H9 (cell line): Measurements from ENCODE around the gene CDH4. TPM values are rescaled to one million over a fixed set of nuclear protein-coding genes. Genes with fewer than 3 reads are reported as not detected.

ENCODE experiments used
- DNase-seq: peaks from one replicate; pipeline ENCODE4 v3.0.0-alpha.2; 2017
- H2AFZ ChIP-seq: one replicate; pipeline ENCODE4 v1.6.1; 2013; ENCODE audit warnings: mild to moderate bottlenecking, low read length, control low read depth, moderate library complexity
- H2AK5ac ChIP-seq: 2 replicates; pipeline ENCODE4 v1.6.1; 2013; ENCODE audit warnings: low read length, control low read depth, mixed read lengths; ENCODE audit not compliant: insufficient read length
- H2BK120ac ChIP-seq: one replicate; pipeline ENCODE4 v1.6.1; 2013; ENCODE audit warnings: low read depth, mild to moderate bottlenecking, low read length, control low read depth, inconsistent platforms; ENCODE audit not compliant: poor library complexity, severe bottlenecking
- H2BK12ac ChIP-seq: 2 replicates; pipeline ENCODE4 v1.6.1; 2013; ENCODE audit warnings: low read length, control low read depth, mixed read lengths, low read depth; ENCODE audit not compliant: insufficient read length
- H2BK15ac ChIP-seq: 2 replicates; pipeline ENCODE4 v1.6.1; 2013; ENCODE audit warnings: low read depth, low read length, control low read depth
- H2BK20ac ChIP-seq: one replicate; pipeline ENCODE4 v1.6.1; 2013; ENCODE audit warnings: low read depth, mild to moderate bottlenecking, low read length, control low read depth, inconsistent platforms; ENCODE audit not compliant: poor library complexity, severe bottlenecking
- H2BK5ac ChIP-seq: 2 replicates; pipeline ENCODE4 v1.6.1; 2013; ENCODE audit warnings: low read length, control low read depth, mixed read lengths; ENCODE audit not compliant: insufficient read length
- H3K14ac ChIP-seq: 2 replicates; pipeline ENCODE4 v1.6.1; 2013; ENCODE audit warnings: low read length, control low read depth; ENCODE audit not compliant: insufficient read depth
- H3K18ac ChIP-seq: 2 replicates; pipeline ENCODE4 v1.6.1; 2013; ENCODE audit warnings: low read depth, mild to moderate bottlenecking, mixed read lengths, low read length, control low read depth; ENCODE audit not compliant: insufficient read length
- H3K23ac ChIP-seq: 2 replicates; pipeline ENCODE4 v1.6.1; 2013; ENCODE audit warnings: low read length, control low read depth, mixed read lengths, low read depth; ENCODE audit not compliant: insufficient read length
- H3K23me2 ChIP-seq: 2 replicates; pipeline ENCODE4 v1.6.1; 2013; ENCODE audit warnings: low read depth, mild to moderate bottlenecking, mixed read lengths, low read length, control low read depth; ENCODE audit not compliant: insufficient read length, poor library complexity, severe bottlenecking
- H3K27ac ChIP-seq: 2 replicates; pipeline ENCODE4 v1.5.1; 2013; ENCODE audit warnings: low read length, control low read depth, mixed read lengths, low read depth; ENCODE audit not compliant: insufficient read length
- H3K27me3 ChIP-seq: 2 replicates; pipeline ENCODE4 v1.6.1; 2013; ENCODE audit warnings: low read length, control low read depth, inconsistent platforms; ENCODE audit not compliant: insufficient read depth
- H3K4ac ChIP-seq: 2 replicates; pipeline ENCODE4 v1.6.1; 2013; ENCODE audit warnings: low read depth, mild to moderate bottlenecking, control low read depth, inconsistent platforms, low read length, moderate library complexity
- H3K4me1 ChIP-seq: 2 replicates; pipeline ENCODE4 v1.6.1; 2013; ENCODE audit warnings: low read length, control low read depth, inconsistent platforms; ENCODE audit not compliant: insufficient read depth
- H3K4me2 ChIP-seq: 2 replicates; pipeline ENCODE4 v1.6.1; 2013; ENCODE audit warnings: low read length, control low read depth, mixed read lengths; ENCODE audit not compliant: insufficient read length, insufficient read depth
- H3K56ac ChIP-seq: 2 replicates; pipeline ENCODE4 v1.6.1; 2013; ENCODE audit warnings: low read depth, mild to moderate bottlenecking, mixed read lengths, low read length, control low read depth; ENCODE audit not compliant: insufficient read length
- H3K79me1 ChIP-seq: 2 replicates; pipeline ENCODE4 v1.6.1; 2013; ENCODE audit warnings: low read depth, mild to moderate bottlenecking, moderate library complexity, low read length, control low read depth, inconsistent platforms; ENCODE audit not compliant: insufficient read depth, poor library complexity, severe bottlenecking
- H3K79me2 ChIP-seq: 2 replicates; pipeline ENCODE4 v1.6.1; 2013; ENCODE audit warnings: low read length, control low read depth, inconsistent platforms; ENCODE audit not compliant: insufficient read depth
- H3K9ac ChIP-seq: 2 replicates; pipeline ENCODE4 v1.6.1; 2013; ENCODE audit warnings: low read length, control low read depth, mixed read lengths; ENCODE audit not compliant: insufficient read length; ENCODE audit errors: extremely low read depth
- H3K9me3 ChIP-seq: one replicate; pipeline ENCODE4 v1.6.1; 2013; ENCODE audit warnings: low read depth, low read length, inconsistent platforms; ENCODE audit not compliant: control insufficient read depth
- H3T11ph ChIP-seq: one replicate; pipeline ENCODE4 v1.6.1; 2013; ENCODE audit warnings: mild to moderate bottlenecking, low read length, control low read depth, inconsistent platforms
- H4K20me1 ChIP-seq: one replicate; pipeline ENCODE4 v1.6.1; 2013; ENCODE audit not compliant: control insufficient read depth, insufficient read length, insufficient read depth
- H4K5ac ChIP-seq: 2 replicates; pipeline ENCODE4 v1.6.1; 2013; ENCODE audit warnings: low read depth, mild to moderate bottlenecking, mixed read lengths, low read length, control low read depth; ENCODE audit not compliant: insufficient read length
- H4K8ac ChIP-seq: replicated peaks from 2 replicates; pipeline ENCODE4 v1.6.1; 2013; ENCODE audit warnings: low read length, control low read depth, mixed read lengths, low read depth; ENCODE audit not compliant: insufficient read length
- H4K91ac ChIP-seq: 2 replicates; pipeline ENCODE4 v1.6.1; 2013; ENCODE audit warnings: low read depth, mild to moderate bottlenecking, moderate library complexity, mixed read lengths, low read length, control low read depth; ENCODE audit not compliant: insufficient read length
- H3K27ac Mint-ChIP-seq, 3 experiments: 2 replicates in 2 of 3; 3 replicates in 1 of 3; pipeline ENCODE4 v1.8.0; 2020 to 2021; ENCODE audit warnings: mixed read lengths in 3 of 3, mild to moderate bottlenecking in 1 of 3, moderate library complexity in 1 of 3
- H3K27me3 Mint-ChIP-seq: 2 replicates; pipeline ENCODE4 v1.8.0; 2021; ENCODE audit warnings: low read depth, mild to moderate bottlenecking, moderate library complexity, mixed read lengths
- H3K36me3 Mint-ChIP-seq, 3 experiments: 2 replicates in 2 of 3; 3 replicates in 1 of 3; pipeline ENCODE4 v1.8.0; 2020 to 2021; ENCODE audit warnings: low read depth in 3 of 3, mixed read lengths in 3 of 3; ENCODE audit not compliant: insufficient read depth in 1 of 3
- H3K4me1 Mint-ChIP-seq, 2 experiments: 2 replicates each; pipeline ENCODE4 v1.8.0; 2020; ENCODE audit warnings: mixed read lengths in 2 of 2
- H3K4me3 Mint-ChIP-seq, 2 experiments: 2 replicates in 1 of 2; 3 replicates in 1 of 2; pipeline ENCODE4 v1.8.0; 2020 to 2021; ENCODE audit warnings: mild to moderate bottlenecking in 2 of 2, mixed read lengths in 2 of 2, moderate library complexity in 1 of 2
- H3K9me3 Mint-ChIP-seq, 2 experiments: 2 replicates in 1 of 2; 3 replicates in 1 of 2; pipeline ENCODE4 v1.8.0; 2020; ENCODE audit warnings: mild to moderate bottlenecking in 2 of 2, mixed read lengths in 2 of 2, moderate library complexity in 1 of 2
- WGBS: extraction: QIAGEN DNeasy Blood & Tissue Kit; methylation state at CpG from one replicate; pipeline ENCODE4 v1.1.7; 2013; ENCODE audit warnings: missing lambda C conversion rate, low lambda C conversion rate, mixed read lengths; ENCODE audit not compliant: insufficient read length; ENCODE audit errors: extremely low coverage; 5-methylcytosine and 5-hydroxymethylcytosine counted together
- total RNA-seq: library from RNA; stranded (reverse); gene quantifications from 2 replicates; pipeline ENCODE4 v1.2.1, GENCODE V29; 2021
- TF ChIP-seq, protein P1 (sequence below): fragments of 200-600 bp; sonication (generic); conservative IDR thresholded peaks from 3 replicates; pipeline ENCODE4 v1.8.0; 2021; ENCODE audit warnings: antibody characterized with exemption, mild to moderate bottlenecking

The CDH4 gene
- total RNA-seq, 1 experiment from 2014 or later: 3.0 TPM

DNA sequence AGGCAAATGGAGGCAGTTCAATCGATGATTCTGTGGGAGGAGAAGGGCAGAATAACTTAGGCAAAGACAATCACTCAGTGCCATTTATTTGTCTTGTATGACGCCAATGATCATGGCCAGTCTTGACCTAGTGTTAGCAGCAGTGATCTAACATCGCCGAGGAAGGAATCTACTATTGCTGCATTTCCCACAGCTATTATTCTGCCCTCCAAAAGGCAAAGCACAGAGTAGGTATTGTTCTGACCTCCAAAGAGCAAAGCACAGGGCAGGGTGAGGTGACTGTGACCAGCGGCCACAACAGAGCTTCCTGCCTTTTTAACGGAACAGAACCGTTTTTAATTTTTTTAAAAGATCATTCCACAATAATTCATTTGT lies 235.9 kb downstream of the CDH4 start:
- Histone ChIP-seq H3K9ac (no peak overlapping the region), H4K5ac (no peak overlapping the region), H3K27ac (no peak overlapping the region), H4K91ac (no peak overlapping the region), H3K18ac (no peak overlapping the region), H4K8ac (no peak overlapping the region), H3K4me1 (no peaks in the 10 kb centered on the region), H2BK12ac (no peak overlapping the region), H3K4ac (no peak overlapping the region), H3K9me3 (no peaks in the 10 kb centered on the region), H2AK5ac (no peak overlapping the region), H3K14ac (no peak overlapping the region), H3K4me2 (no peak overlapping the region), H2BK5ac (no peak overlapping the region), H3K23ac (no peak overlapping the region), H2BK120ac (no peak overlapping the region), H3K27me3 (peaks cover 2% of the 10 kb centered on the region; the same call in 1 of the 2 replicates), H3T11ph (no peak overlapping the region), H3K79me1 (no peaks in the 10 kb centered on the region), H2BK20ac (no peak overlapping the region), H3K23me2 (no peaks in the 10 kb centered on the region), H3K56ac (no peak overlapping the region), H2BK15ac (no peak overlapping the region), H2AFZ (no peak overlapping the region), H4K20me1 (no peaks in the 10 kb centered on the region), H3K79me2 (no peaks in the 10 kb centered on the region; the same call in 1 of the 2 replicates)
- Mint-ChIP-seq H3K9me3 (no peaks in the 10 kb centered on the region), H3K4me3 (no peak overlapping the region), H3K36me3 (no peaks in the 10 kb centered on the region; a peak in 1 of 7 replicates), H3K4me1 (peaks cover 14 to 16% of the 10 kb centered on the region in 2 experiments), H3K27ac (no peak overlapping the region), H3K27me3 (peaks cover 23% of the 10 kb centered on the region)
- no CpG with 5 or more reads among the region's 7 CpGs for WGBS
- DNase-seq: no peak
- TF ChIP-seq, protein P1, sequence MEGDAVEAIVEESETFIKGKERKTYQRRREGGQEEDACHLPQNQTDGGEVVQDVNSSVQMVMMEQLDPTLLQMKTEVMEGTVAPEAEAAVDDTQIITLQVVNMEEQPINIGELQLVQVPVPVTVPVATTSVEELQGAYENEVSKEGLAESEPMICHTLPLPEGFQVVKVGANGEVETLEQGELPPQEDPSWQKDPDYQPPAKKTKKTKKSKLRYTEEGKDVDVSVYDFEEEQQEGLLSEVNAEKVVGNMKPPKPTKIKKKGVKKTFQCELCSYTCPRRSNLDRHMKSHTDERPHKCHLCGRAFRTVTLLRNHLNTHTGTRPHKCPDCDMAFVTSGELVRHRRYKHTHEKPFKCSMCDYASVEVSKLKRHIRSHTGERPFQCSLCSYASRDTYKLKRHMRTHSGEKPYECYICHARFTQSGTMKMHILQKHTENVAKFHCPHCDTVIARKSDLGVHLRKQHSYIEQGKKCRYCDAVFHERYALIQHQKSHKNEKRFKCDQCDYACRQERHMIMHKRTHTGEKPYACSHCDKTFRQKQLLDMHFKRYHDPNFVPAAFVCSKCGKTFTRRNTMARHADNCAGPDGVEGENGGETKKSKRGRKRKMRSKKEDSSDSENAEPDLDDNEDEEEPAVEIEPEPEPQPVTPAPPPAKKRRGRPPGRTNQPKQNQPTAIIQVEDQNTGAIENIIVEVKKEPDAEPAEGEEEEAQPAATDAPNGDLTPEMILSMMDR: no peak
